Tibial nerve (tissue), 4 donors: ENCODE measurements around the gene CD74. TPM values are rescaled to one million over a fixed set of nuclear protein-coding genes. Genes with fewer than 3 reads are reported as not detected.

Experiments used
- DNase-seq, 2 donors: peaks; one replicate each; pipeline ENCODE4 v3.0.0-alpha.2; 2019; ENCODE audit warnings: low spot score in 2 of 2
- H3K27ac ChIP-seq, 4 donors: fragments of 200-600 bp; sonication (generic) in 3 of 4; one replicate each; pipeline ENCODE4 v1.5.1; 2017 to 2019; ENCODE audit warnings: mild to moderate bottlenecking in 1 of 4
- H3K27me3 ChIP-seq, 2 donors: fragments of 200-600 bp; sonication (generic) in 1 of 2; one replicate each; pipeline versions ENCODE4 v1.5.1 to v1.6.0; 2017 to 2019
- H3K36me3 ChIP-seq, 3 donors: fragments of 200-600 bp; sonication (generic); one replicate each; pipeline ENCODE4 v1.5.1; 2018 to 2019
- H3K4me1 ChIP-seq, 4 donors: fragments of 200-600 bp; sonication (generic) in 3 of 4; one replicate each; pipeline ENCODE4 v1.5.1; 2017 to 2019
- H3K4me3 ChIP-seq, 4 donors: fragments of 200-600 bp; sonication (generic) in 3 of 4; one replicate each; pipeline ENCODE4 v1.5.1; 2017 to 2019; ENCODE audit warnings: mild to moderate bottlenecking in 1 of 4, moderate library complexity in 1 of 4
- H3K9me3 ChIP-seq, 4 donors: fragments of 200-600 bp; sonication (generic) in 3 of 4; one replicate each; pipeline ENCODE4 v1.5.1; 2017 to 2019
- EP300 ChIP-seq, 2 donors: sonication (generic); formaldehyde crosslinking; IDR thresholded peaks; one replicate each; pipeline ENCODE4 v1.6.1; 2017; ENCODE audit warnings: antibody characterized with exemption in 2 of 2, mild to moderate bottlenecking in 1 of 2
- POLR2A ChIP-seq, 2 donors: fragments of 450-650 bp; IDR thresholded peaks; one replicate each; pipeline ENCODE4 v1.6.1; 2017; ENCODE audit warnings: antibody characterized with exemption in 2 of 2, mild to moderate bottlenecking in 2 of 2, moderate library complexity in 2 of 2
- WGBS, 2 donors: methylation state at CpG; one replicate each; pipeline ENCODE4 v1.1.5; 2018; 5-methylcytosine and 5-hydroxymethylcytosine counted together
- total RNA-seq, 4 donors: library from RNA; depleted of rRNA; stranded (reverse); fragments of >200 nt; gene quantifications; one replicate each; pipeline ENCODE4 v1.1.0, GENCODE V29; 2016
- TF ChIP-seq, protein P1 (sequence below), 5 experiments: fragments of 200-600 bp in 3 of 5; fragments of 450-650 bp in 2 of 5; sonication (generic) in 3 of 5; IDR thresholded peaks; one replicate each; pipeline ENCODE4 v1.5.1; 2016 to 2019; ENCODE audit warnings: antibody characterized with exemption in 5 of 5, mild to moderate bottlenecking in 3 of 5, moderate library complexity in 2 of 5

CD74 gene
- total RNA-seq, 4 donors from 2014 or later, result 309 to 1,049 (median 557) TPM

DNA sequence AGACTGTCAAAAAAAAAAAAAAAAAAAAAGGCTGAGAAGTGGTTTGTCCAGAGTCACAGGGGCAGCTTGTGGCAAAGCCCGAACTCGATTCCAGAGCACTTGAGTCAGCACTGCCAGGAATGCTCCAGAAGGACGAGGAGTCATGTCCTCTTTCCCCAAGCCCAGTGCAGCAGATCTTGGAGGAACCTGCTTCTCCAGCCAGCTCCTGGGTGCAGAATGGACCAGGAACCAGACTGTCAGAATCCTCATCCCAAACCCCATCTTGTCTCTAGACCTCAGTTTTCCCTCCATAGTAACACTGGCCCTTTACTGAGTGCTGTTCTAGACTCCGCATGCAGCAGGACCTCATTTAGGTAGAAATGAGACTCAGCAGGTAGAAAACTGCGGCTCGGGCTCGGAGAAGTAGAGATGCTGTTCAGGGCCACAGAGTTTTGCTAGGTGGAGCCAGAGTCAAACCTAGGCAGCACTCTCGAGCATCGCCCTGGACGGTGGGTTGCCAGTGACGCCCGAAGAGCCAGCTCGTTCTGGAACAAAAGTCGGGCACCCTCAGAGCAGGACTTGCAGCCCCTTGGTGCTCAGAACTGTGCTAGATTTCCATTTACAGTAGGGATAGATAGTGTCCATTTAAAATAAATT lies 15.4 kb downstream of the CD74 start:
- Histone ChIP-seq H3K4me1 (peaks cover 0 to 8% (median 0%) of the 10 kb centered on the region in 4 donors), H3K27me3 (no peaks in the 10 kb centered on the region), H3K36me3 (peaks cover 0 to 100% (median 17%) of the 10 kb centered on the region in 3 donors), H3K9me3 (no peaks in the 10 kb centered on the region), H3K27ac (no peak overlapping the region), H3K4me3 (no peak overlapping the region)
- TF ChIP-seq, protein P1, sequence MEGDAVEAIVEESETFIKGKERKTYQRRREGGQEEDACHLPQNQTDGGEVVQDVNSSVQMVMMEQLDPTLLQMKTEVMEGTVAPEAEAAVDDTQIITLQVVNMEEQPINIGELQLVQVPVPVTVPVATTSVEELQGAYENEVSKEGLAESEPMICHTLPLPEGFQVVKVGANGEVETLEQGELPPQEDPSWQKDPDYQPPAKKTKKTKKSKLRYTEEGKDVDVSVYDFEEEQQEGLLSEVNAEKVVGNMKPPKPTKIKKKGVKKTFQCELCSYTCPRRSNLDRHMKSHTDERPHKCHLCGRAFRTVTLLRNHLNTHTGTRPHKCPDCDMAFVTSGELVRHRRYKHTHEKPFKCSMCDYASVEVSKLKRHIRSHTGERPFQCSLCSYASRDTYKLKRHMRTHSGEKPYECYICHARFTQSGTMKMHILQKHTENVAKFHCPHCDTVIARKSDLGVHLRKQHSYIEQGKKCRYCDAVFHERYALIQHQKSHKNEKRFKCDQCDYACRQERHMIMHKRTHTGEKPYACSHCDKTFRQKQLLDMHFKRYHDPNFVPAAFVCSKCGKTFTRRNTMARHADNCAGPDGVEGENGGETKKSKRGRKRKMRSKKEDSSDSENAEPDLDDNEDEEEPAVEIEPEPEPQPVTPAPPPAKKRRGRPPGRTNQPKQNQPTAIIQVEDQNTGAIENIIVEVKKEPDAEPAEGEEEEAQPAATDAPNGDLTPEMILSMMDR (IDR thresholded peaks at IDR 0.05), result no peak
- no peak for TF ChIP-seq EP300 (IDR thresholded peaks at IDR 0.05)
- TF ChIP-seq POLR2A (IDR thresholded peaks at IDR 0.05), result no peak
- no peak for DNase-seq
- WGBS, 2 donors, result 87 to 89% methylated on average over 14 of the region's 14 CpGs

DNA sequence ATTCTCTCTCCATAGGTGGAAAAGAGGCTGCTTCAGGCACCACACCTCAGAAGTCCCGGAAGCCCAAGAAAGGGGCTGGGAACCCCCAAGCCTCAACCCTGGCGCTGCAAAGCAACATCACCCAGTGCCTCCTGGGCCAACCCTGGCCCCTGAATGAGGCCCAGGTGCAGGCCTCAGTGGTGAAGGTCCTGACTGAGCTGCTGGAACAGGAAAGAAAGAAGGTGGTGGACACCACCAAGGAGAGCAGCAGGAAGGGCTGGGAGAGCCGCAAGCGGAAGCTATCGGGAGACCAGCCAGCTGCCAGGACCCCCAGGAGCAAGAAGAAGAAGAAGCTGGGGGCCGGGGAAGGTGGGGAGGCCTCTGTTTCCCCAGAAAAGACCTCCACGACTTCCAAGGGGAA lies 16.4 kb downstream of the CD74 start:
- Histone ChIP-seq H3K4me1 (peaks cover 0 to 8% (median 0%) of the 10 kb centered on the region in 4 donors), H3K36me3 (peaks cover 0 to 100% (median 12%) of the 10 kb centered on the region in 3 donors), H3K27ac (no peak overlapping the region), H3K27me3 (no peaks in the 10 kb centered on the region), H3K9me3 (no peaks in the 10 kb centered on the region), H3K4me3 (no peak overlapping the region)
- TF ChIP-seq POLR2A (IDR thresholded peaks at IDR 0.05), result no peak
- TF ChIP-seq EP300 (IDR thresholded peaks at IDR 0.05), result no peak
- TF ChIP-seq, protein P1 (IDR thresholded peaks at IDR 0.05), result no peak
- WGBS, 2 donors, result 93 to 95% methylated on average over 7 of the region's 7 CpGs
- DNase-seq, result no peak

- WGBS, 2 donors, result 87 to 95% methylated on average over 2 of the region's 2 CpGs
- no peak for TF ChIP-seq POLR2A (IDR thresholded peaks at IDR 0.05)
- no peak for TF ChIP-seq EP300 (IDR thresholded peaks at IDR 0.05)
- TF ChIP-seq, protein P1 (IDR thresholded peaks at IDR 0.05), result no peak
- Histone ChIP-seq H3K27me3 (no peaks in the 10 kb centered on the region), H3K9me3 (no peaks in the 10 kb centered on the region), H3K4me3 (no peak overlapping the region), H3K27ac (no peak overlapping the region), H3K36me3 (peaks cover 0 to 100% (median 7%) of the 10 kb centered on the region in 3 donors), H3K4me1 (peaks cover 0 to 8% (median 0%) of the 10 kb centered on the region in 4 donors)
- DNase-seq, result no peak
Measured at GRCh38 chr5:150395688-150395975, 17.1 kb downstream of the CD74 start.

- no peaks in the 10 kb centered on the region for H3K9me3 ChIP-seq
- TF ChIP-seq POLR2A (IDR thresholded peaks at IDR 0.05), result no peak
- TF ChIP-seq, protein P1 (IDR thresholded peaks at IDR 0.05), result no peak
- no peak for TF ChIP-seq EP300 (IDR thresholded peaks at IDR 0.05)
- WGBS, 2 donors, result 70 to 71% methylated on average over 13 of the region's 13 CpGs
- peaks cover 0 to 8% (median 0%) of the 10 kb centered on the region in 4 donors for H3K4me1 ChIP-seq
- H3K4me3 ChIP-seq, result no peak overlapping the region
- no peak for DNase-seq
- no peaks in the 10 kb centered on the region for H3K27me3 ChIP-seq
- H3K27ac ChIP-seq, result no peak overlapping the region
- H3K36me3 ChIP-seq, result peaks cover 0 to 100% (median 7%) of the 10 kb centered on the region in 3 donors
Measured at GRCh38 chr5:150394912-150395687, 17.6 kb downstream of the CD74 start.

DNA sequence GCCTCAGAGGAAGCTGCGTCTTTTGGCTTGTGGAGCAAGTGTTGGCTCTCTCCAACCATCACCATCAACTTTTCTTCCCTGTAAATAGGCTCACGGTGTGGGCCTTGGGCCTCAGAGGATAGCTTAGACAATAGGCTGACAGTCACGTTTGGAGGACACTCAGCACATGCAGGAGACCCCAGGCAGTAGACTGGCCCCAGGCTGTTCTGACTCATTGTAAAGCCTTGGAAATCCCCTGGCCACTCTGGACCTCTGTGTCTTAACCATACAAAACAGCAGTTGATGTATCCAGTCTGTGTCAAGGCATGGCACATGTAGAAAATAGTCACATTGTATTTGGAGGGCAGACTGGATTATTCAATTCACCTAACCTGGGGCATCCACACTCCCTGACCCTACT lies 18.6 kb downstream of the CD74 start:
- 61 to 67% methylated on average over 3 of the region's 3 CpGs for WGBS, 2 donors
- no peak for DNase-seq
- H3K36me3 ChIP-seq, result peaks cover 0 to 100% (median 9%) of the 10 kb centered on the region in 3 donors

More for the DNA sequence above, 18.6 kb downstream of the CD74 start:
- Histone ChIP-seq H3K9me3 (no peaks in the 10 kb centered on the region), H3K4me1 (peaks cover 0 to 7% (median 0%) of the 10 kb centered on the region in 4 donors), H3K27ac (no peak overlapping the region), H3K27me3 (no peaks in the 10 kb centered on the region), H3K4me3 (no peak overlapping the region)
- TF ChIP-seq POLR2A (IDR thresholded peaks at IDR 0.05), result no peak
- TF ChIP-seq, protein P1 (IDR thresholded peaks at IDR 0.05), result no peak
